ENCODE results near the gene MYO1D. TPM values are rescaled to one million over a fixed set of nuclear protein-coding genes. Genes with fewer than 3 reads are reported as not detected.

Gene MYO1D
- total and polyA plus RNA-seq, 4 donors = 4.5 to 22.9 (median 13.3) TPM

DNA sequence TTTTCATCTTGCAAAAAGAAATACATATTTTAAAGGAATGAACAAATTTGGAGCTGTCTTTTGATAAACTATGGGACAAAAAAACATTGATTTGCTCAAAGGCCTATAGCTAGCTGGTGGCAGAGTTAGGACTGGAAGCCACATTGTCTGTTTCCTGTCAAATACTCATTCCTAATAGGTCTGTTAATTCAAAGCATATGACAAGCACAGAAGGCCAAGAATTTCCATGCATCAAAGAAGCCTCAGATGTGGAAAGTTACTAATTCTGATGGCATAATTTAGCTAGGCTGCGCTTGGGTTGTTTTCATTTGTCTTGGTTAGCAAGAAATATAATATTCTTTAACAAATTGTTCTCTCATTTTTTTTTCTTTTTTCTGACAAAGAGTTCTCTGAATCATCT, 292.1 kb downstream of the MYO1D start:
- H3K36me3 ChIP-seq (ENCODE audit: control insufficient read depth in 4 of 4, insufficient read depth in 3 of 4, low read depth in 1 of 4, low read length in 3 of 4) = no peaks in the 10 kb centered on the region
- no peaks in the 10 kb centered on the region for H3K27me3 ChIP-seq (ENCODE audit: control insufficient read depth in 4 of 4, insufficient read depth in 4 of 4, low read length in 3 of 4)
- 98% methylated on average over 1 of the region's 1 CpG for WGBS
- TF ChIP-seq JUND (IDR thresholded peaks at IDR 0.05) (no peak), YY1 (IDR thresholded peaks at IDR 0.05) (no peak), FOXA1 (IDR thresholded peaks at IDR 0.05) (no peak), TAF1 (conservative IDR thresholded peaks at IDR 0.05) (no peak), RXRA (IDR thresholded peaks at IDR 0.05) (no peak), NR2F2 (IDR thresholded peaks at IDR 0.05) (no peak)
- TF ChIP-seq, protein P1, sequence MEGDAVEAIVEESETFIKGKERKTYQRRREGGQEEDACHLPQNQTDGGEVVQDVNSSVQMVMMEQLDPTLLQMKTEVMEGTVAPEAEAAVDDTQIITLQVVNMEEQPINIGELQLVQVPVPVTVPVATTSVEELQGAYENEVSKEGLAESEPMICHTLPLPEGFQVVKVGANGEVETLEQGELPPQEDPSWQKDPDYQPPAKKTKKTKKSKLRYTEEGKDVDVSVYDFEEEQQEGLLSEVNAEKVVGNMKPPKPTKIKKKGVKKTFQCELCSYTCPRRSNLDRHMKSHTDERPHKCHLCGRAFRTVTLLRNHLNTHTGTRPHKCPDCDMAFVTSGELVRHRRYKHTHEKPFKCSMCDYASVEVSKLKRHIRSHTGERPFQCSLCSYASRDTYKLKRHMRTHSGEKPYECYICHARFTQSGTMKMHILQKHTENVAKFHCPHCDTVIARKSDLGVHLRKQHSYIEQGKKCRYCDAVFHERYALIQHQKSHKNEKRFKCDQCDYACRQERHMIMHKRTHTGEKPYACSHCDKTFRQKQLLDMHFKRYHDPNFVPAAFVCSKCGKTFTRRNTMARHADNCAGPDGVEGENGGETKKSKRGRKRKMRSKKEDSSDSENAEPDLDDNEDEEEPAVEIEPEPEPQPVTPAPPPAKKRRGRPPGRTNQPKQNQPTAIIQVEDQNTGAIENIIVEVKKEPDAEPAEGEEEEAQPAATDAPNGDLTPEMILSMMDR (IDR thresholded peaks at IDR 0.05; ENCODE audit: low read depth, low read length, missing input control) = no peak
- no peak for DNase-seq (ENCODE audit: low spot score)
- H3K9ac ChIP-seq (ENCODE audit: low read depth in 1 of 2, low read length in 2 of 2) = no peak overlapping the region
- H3K4me1 ChIP-seq (ENCODE audit: control insufficient read depth in 4 of 4, insufficient read depth in 4 of 4, low read length in 3 of 4) = no peaks in the 10 kb centered on the region
- H3K9me3 ChIP-seq (ENCODE audit: control insufficient read depth in 4 of 4, low read length in 3 of 4) = peaks cover 0 to 2% (median 0%) of the 10 kb centered on the region in 4 donors
- H3K4me3 ChIP-seq (ENCODE audit: low read depth in 1 of 3, low read length in 3 of 3) = no peak overlapping the region
- H3K27ac ChIP-seq (ENCODE audit: low read depth in 1 of 2, low read length in 2 of 2) = no peak overlapping the region

DNA sequence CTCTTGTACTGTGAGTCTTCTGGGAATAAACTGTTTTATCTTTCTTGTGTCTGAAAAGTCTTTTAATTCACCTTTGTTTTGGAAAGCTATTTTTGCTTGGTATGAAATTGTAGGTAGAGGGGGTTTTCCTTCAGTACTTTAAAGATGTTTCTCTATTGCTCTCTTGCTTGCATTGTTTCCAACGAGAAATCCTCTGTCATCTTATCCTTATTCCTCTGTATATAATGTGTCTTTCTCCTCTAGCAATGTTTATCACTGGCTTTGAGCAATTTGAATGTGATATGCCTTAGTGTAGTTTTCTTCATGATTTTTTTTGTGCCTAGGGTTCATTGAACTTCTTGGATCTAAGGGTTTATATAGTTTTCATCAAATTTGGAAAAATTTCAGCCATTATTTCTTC, 293.9 kb downstream of the MYO1D start:
- peaks cover 0 to 2% (median 0%) of the 10 kb centered on the region in 4 donors for H3K9me3 ChIP-seq (ENCODE audit: control insufficient read depth in 4 of 4, low read length in 3 of 4)
- 91% methylated on average over 1 of the region's 1 CpG for WGBS
- no peaks in the 10 kb centered on the region for H3K4me1 ChIP-seq (ENCODE audit: control insufficient read depth in 4 of 4, insufficient read depth in 4 of 4, low read length in 3 of 4)
- TF ChIP-seq FOXA2 (IDR thresholded peaks at IDR 0.05) (no peak), RAD21 (IDR thresholded peaks at IDR 0.05) (no peak), FOXA1 (IDR thresholded peaks at IDR 0.05) (no peak), HNF4A (conservative IDR thresholded peaks at IDR 0.05) (no peak), RXRA (IDR thresholded peaks at IDR 0.05) (no peak), JUND (IDR thresholded peaks at IDR 0.05) (no peak), EGR1 (IDR thresholded peaks at IDR 0.05; ENCODE audit: low read depth in 2 of 2) (no peak)
- TF ChIP-seq, protein P2, sequence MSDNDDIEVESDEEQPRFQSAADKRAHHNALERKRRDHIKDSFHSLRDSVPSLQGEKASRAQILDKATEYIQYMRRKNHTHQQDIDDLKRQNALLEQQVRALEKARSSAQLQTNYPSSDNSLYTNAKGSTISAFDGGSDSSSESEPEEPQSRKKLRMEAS (IDR thresholded peaks at IDR 0.05) = no peak
- TF ChIP-seq, protein P3, sequence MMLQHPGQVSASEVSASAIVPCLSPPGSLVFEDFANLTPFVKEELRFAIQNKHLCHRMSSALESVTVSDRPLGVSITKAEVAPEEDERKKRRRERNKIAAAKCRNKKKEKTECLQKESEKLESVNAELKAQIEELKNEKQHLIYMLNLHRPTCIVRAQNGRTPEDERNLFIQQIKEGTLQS (IDR thresholded peaks at IDR 0.05) = no peak
- TF ChIP-seq, protein P4, sequence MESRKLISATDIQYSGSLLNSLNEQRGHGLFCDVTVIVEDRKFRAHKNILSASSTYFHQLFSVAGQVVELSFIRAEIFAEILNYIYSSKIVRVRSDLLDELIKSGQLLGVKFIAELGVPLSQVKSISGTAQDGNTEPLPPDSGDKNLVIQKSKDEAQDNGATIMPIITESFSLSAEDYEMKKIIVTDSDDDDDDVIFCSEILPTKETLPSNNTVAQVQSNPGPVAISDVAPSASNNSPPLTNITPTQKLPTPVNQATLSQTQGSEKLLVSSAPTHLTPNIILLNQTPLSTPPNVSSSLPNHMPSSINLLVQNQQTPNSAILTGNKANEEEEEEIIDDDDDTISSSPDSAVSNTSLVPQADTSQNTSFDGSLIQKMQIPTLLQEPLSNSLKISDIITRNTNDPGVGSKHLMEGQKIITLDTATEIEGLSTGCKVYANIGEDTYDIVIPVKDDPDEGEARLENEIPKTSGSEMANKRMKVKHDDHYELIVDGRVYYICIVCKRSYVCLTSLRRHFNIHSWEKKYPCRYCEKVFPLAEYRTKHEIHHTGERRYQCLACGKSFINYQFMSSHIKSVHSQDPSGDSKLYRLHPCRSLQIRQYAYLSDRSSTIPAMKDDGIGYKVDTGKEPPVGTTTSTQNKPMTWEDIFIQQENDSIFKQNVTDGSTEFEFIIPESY (IDR thresholded peaks at IDR 0.05) = no peak
- H3K36me3 ChIP-seq (ENCODE audit: control insufficient read depth in 4 of 4, insufficient read depth in 3 of 4, low read depth in 1 of 4, low read length in 3 of 4) = no peaks in the 10 kb centered on the region
- H3K4me3 ChIP-seq (ENCODE audit: low read depth in 1 of 3, low read length in 3 of 3) = no peak overlapping the region
- H3K9ac ChIP-seq (ENCODE audit: low read depth in 1 of 2, low read length in 2 of 2) = no peak overlapping the region
- no peaks in the 10 kb centered on the region for H3K27me3 ChIP-seq (ENCODE audit: control insufficient read depth in 4 of 4, insufficient read depth in 4 of 4, low read length in 3 of 4)
- DNase-seq (ENCODE audit: low spot score) = no peak
- H3K27ac ChIP-seq (ENCODE audit: low read depth in 1 of 2, low read length in 2 of 2) = no peak overlapping the region

DNA sequence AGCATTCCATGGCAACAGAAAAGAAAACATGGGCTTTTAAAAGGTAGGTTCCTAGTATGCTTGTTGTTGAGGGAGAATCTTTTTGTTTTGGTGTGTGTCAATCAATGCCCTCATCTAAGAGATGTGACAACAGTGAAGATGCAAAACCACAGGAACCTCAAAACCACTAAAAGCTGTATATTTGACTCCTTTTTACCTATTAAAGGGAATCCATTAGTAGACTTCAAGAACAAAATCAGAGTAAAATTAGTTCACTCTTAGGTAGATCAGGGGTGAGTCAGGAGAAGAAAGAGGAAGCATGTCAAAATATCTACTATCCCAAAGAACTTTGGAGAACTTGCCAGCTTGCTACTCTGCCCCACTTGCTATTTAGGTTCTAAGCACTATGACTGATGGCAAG, 301.1 kb downstream of the MYO1D start:
- TF ChIP-seq, protein P4 (IDR thresholded peaks at IDR 0.05) = no peak
- no peak for TF ChIP-seq NR2F2 (IDR thresholded peaks at IDR 0.05)
- TF ChIP-seq, protein P3 (IDR thresholded peaks at IDR 0.05) = no peak
- H3K4me1 ChIP-seq (ENCODE audit: control insufficient read depth in 4 of 4, insufficient read depth in 4 of 4, low read length in 3 of 4) = no peaks in the 10 kb centered on the region
- no peak overlapping the region for H3K4me3 ChIP-seq (ENCODE audit: low read depth in 1 of 3, low read length in 3 of 3)
- H3K9ac ChIP-seq (ENCODE audit: low read depth in 1 of 2, low read length in 2 of 2) = no peak overlapping the region
- H3K27me3 ChIP-seq (ENCODE audit: control insufficient read depth in 4 of 4, insufficient read depth in 4 of 4, low read length in 3 of 4) = no peaks in the 10 kb centered on the region
- no peak overlapping the region for H3K27ac ChIP-seq (ENCODE audit: low read depth in 1 of 2, low read length in 2 of 2)
- DNase-seq (ENCODE audit: low spot score) = no peak
- H3K36me3 ChIP-seq (ENCODE audit: control insufficient read depth in 4 of 4, insufficient read depth in 3 of 4, low read depth in 1 of 4, low read length in 3 of 4) = no peaks in the 10 kb centered on the region
- peaks cover 0 to 2% (median 0%) of the 10 kb centered on the region in 4 donors for H3K9me3 ChIP-seq (ENCODE audit: control insufficient read depth in 4 of 4, low read length in 3 of 4)

Measured in liver (tissue), 9 donors.